K562 (cell line): Measurements from ENCODE around the gene TMEM116. TPM values are rescaled to one million over a fixed set of nuclear protein-coding genes. Genes with fewer than 3 reads are reported as not detected.

Experiments
- CC2D1A ChIP-seq: fragments of 450-650 bp; IDR thresholded peaks from 2 replicates; pipeline ENCODE4 v1.6.1; 2017; ENCODE audit warnings: mild to moderate bottlenecking
- GTF2A2 ChIP-seq: IDR thresholded peaks from 2 replicates; pipeline ENCODE4 v1.6.1; 2016; ENCODE audit warnings: mild to moderate bottlenecking, missing genetic modification characterization, missing compliant biosample characterization
- HDAC1 ChIP-seq, 2 experiments: fragments of 450-650 bp; IDR thresholded peaks; 2 replicates each; pipeline ENCODE4 v1.6.1; 2016 to 2017; ENCODE audit warnings: inconsistent platforms in 1 of 2, mild to moderate bottlenecking in 1 of 2, moderate library complexity in 1 of 2
- MAFK ChIP-seq: IDR thresholded peaks from 2 replicates; pipeline ENCODE4 v1.6.1; 2011; ENCODE audit warnings: low read length, improper control_type of control experiment
- MEF2D ChIP-seq: conservative IDR thresholded peaks from 2 replicates; pipeline ENCODE4 v1.6.1; 2016; ENCODE audit warnings: low read depth, missing genetic modification characterization, missing compliant biosample characterization
- MGA ChIP-seq: fragments of 450-650 bp; IDR thresholded peaks from 2 replicates; pipeline ENCODE4 v1.6.1; 2016; ENCODE audit warnings: mild to moderate bottlenecking, moderate library complexity
- RBM17 ChIP-seq: fragments of 200-400 bp; formaldehyde crosslinking; IDR thresholded peaks from 2 replicates; pipeline ENCODE4 v1.6.1; 2017; ENCODE audit warnings: low read depth, mild to moderate bottlenecking, low read length, borderline replicate concordance
- SNAPC5 ChIP-seq: fragments of 250-450 bp; sonication (Bioruptor Pico); IDR thresholded peaks from 2 replicates; pipeline ENCODE4 v1.8.0; 2021; ENCODE audit warnings: moderate library complexity, mild to moderate bottlenecking, inconsistent platforms
- TGIF2 ChIP-seq: sonication (generic); formaldehyde crosslinking; IDR thresholded peaks from 2 replicates; pipeline ENCODE4 v1.8.1; 2022; ENCODE audit warnings: mild to moderate bottlenecking, missing genetic modification reagents, moderate library complexity
- TRIM24 ChIP-seq, 2 experiments: fragments of 450-650 bp; IDR thresholded peaks; 2 replicates each; pipeline ENCODE4 v1.6.1; 2016
- ZBTB7A ChIP-seq: IDR thresholded peaks from 2 replicates; pipeline ENCODE4 v1.6.1; 2011; ENCODE audit warnings: low read depth, mild to moderate bottlenecking, low read length, moderate library complexity, borderline replicate concordance; ENCODE audit not compliant: control insufficient read depth
- ZEB2 ChIP-seq: fragments of 450-650 bp; IDR thresholded peaks from 2 replicates; pipeline ENCODE4 v1.6.1; 2016
- ZNF197 ChIP-seq: fragments of 200-800 bp; sonication (Bioruptor generic); IDR thresholded peaks from 2 replicates; pipeline ENCODE4 v1.6.1; 2016; ENCODE audit warnings: low read depth, missing genetic modification characterization, missing compliant biosample characterization
- ZNF274 ChIP-seq: IDR thresholded peaks from 2 replicates; pipeline ENCODE4 v1.6.1; 2011; ENCODE audit warnings: low read depth, mild to moderate bottlenecking, low read length, moderate library complexity, borderline replicate concordance
- polyA plus RNA-seq, 8 experiments: library from polyadenylated mRNA; depleted of rRNA in 4 of 8; stranded (reverse) in 5 of 8; unstranded in 3 of 8; fragments of >200 nt; fragmentation: Nextera tagmentation in 2 of 8; fragmentation: Illumina TruSeq in 1 of 8; extraction: Ambion mirVana in 2 of 8; extraction: Trizol in 1 of 8; gene quantifications; 2 replicates each; pipeline versions ENCODE4 v1.2.1 to v1.2.3, GENCODE V29; 2011 to 2014; ENCODE audit warnings: inconsistent platforms in 1 of 8, missing spikeins in 1 of 8
- total RNA-seq, 7 experiments: library from RNA; depleted of rRNA in 6 of 7; stranded (reverse); fragments of >200 nt in 6 of 7; fragmentation: Illumina TruSeq in 2 of 7; extraction: Trizol in 2 of 7; gene quantifications; 2 replicates each; pipeline versions ENCODE4 v1.2.1 to v1.2.3, GENCODE V29; 2011 to 2021; ENCODE audit warnings: low replicate concordance in 1 of 7

TMEM116 gene
- total and polyA plus RNA-seq, 9 of the 15 experiments (the other 6 are each of a cell fraction or from before 2014, with no cell fraction given) = 5.2 to 78.6 (median 13.9) TPM

GRCh38 chr12:112005419-112006395 is 7.3 kb downstream of the TMEM116 start (continued):
- TF ChIP-seq MEF2D (tag) (0 out of 2 replicates have a peak, but pooled peaks have one; percentile 40), ZNF197 (CRISPR knock-in tag) (no peak), ZEB2 (peak; percentile 52; the same call in 1 of the 2 replicates), TRIM24 (IDR thresholded peaks at IDR 0.05) (peak in 1 of 2 experiments; percentile 10; a peak in 1 of 4 replicates), MAFK (peak; percentile 63; the same call in 1 of the 2 replicates), GTF2A2 (no peak), TGIF2 (CRISPR knock-in tag) (no peak), SNAPC5 (CRISPR knock-in tag) (no peak), HDAC1 (IDR thresholded peaks at IDR 0.05) (peak; percentile 51 to 81; a peak in 3 of 4 replicates), ZBTB7A (no peak), MGA (no peak), CC2D1A (0 out of 2 replicates have a peak, but pooled peaks have one; percentile 49), ZNF274 (no peak), RBM17 (no peak)
